ENCODE data around the gene TMEM255A. TPM values are rescaled to one million over a fixed set of nuclear protein-coding genes. Genes with fewer than 3 reads are reported as not detected.

TMEM255A gene
- total and polyA plus RNA-seq, 2 donors (not counting 1 experiment from before 2014, with no cell fraction given) = 0.06 to 0.25 TPM

GRCh38 chrX:120332394-120332793 is 21.1 kb upstream of the TMEM255A start:
- Mint-ChIP-seq H3K4me1 (no peaks in the 10 kb centered on the region), H3K9me3 (ENCODE audit: insufficient read depth) (no peaks in the 10 kb centered on the region), H3K4me3 (no peak overlapping the region), H3K27ac (no peak overlapping the region), H3K27me3 (peaks cover 8% of the 10 kb centered on the region)
- POLR2A ChIA-PET = no interaction called here
- H3K4me3 ChIP-seq (ENCODE audit: control extremely low read depth in 1 of 5, extremely low read depth in 1 of 5, insufficient read depth in 1 of 5, low read depth in 2 of 5, low read length in 4 of 5) = no peak overlapping the region
- no peaks in the 10 kb centered on the region for H3K79me2 ChIP-seq (ENCODE audit: control insufficient read depth, insufficient read depth, low read length)
- no peaks in the 10 kb centered on the region for H3K4me1 ChIP-seq (ENCODE audit: control insufficient read depth in 2 of 2, insufficient read depth in 2 of 2, low read length in 2 of 2)
- H3K27ac ChIP-seq (ENCODE audit: low read length in 2 of 2) = no peak overlapping the region
- no peak for TF ChIP-seq CTCF (IDR thresholded peaks at IDR 0.05)
- no peak for TF ChIP-seq EZH2 (IDR thresholded peaks at IDR 0.05; ENCODE audit: borderline replicate concordance, insufficient read depth, low read depth, low read length, poor library complexity, severe bottlenecking)
- no peaks in the 10 kb centered on the region for H3K36me3 ChIP-seq (replicated peaks in 1 of 2; ENCODE audit: control extremely low read depth in 1 of 2, control insufficient read depth in 1 of 2, extremely low read depth in 1 of 2, insufficient read depth in 2 of 2, low read length in 1 of 2)
- H3K27me3 ChIP-seq (replicated peaks in 1 of 4; ENCODE audit: control extremely low read depth in 1 of 4, control insufficient read depth in 3 of 4, insufficient read depth in 4 of 4, low read length in 3 of 4) = no peaks in the 10 kb centered on the region
- CTCF ChIA-PET = no interaction called here
- ATAC-seq (ENCODE audit: low read depth) (no peak), DNase-seq (no peak)
- H3K9me3 ChIP-seq (ENCODE audit: control extremely low read depth in 1 of 3, control insufficient read depth in 2 of 3, insufficient read depth in 1 of 3, low read length in 2 of 3) = peaks cover 0 to 7% (median 5%) of the 10 kb centered on the region in 3 donors
- no peak overlapping the region for H3K9ac ChIP-seq (ENCODE audit: low read length)
- no peak overlapping the region for H2AFZ ChIP-seq (ENCODE audit: insufficient read depth, low read depth, low read length, poor library complexity, severe bottlenecking)
- no peak overlapping the region for H3K4me2 ChIP-seq (replicated peaks; ENCODE audit: low read depth, low read length, poor library complexity, severe bottlenecking)
- intact Hi-C loops (cut with micrococcal nuclease) = no loop called here
- WGBS (ENCODE audit: insufficient coverage) = no CpG with 5 or more reads among the region's 1 CpG
- no peaks in the 10 kb centered on the region for H4K20me1 ChIP-seq (ENCODE audit: control insufficient read depth, insufficient read depth, low read length, poor library complexity, severe bottlenecking)

- H3K4me1 Mint-ChIP-seq = no peaks in the 10 kb centered on the region
- 80% methylated on average over 1 of the region's 2 CpGs for WGBS (ENCODE audit: insufficient coverage)
- ChIA-PET CTCF (interaction anchor here (0.6 kb wide), 1 partner anchor 56 kb away, joined by 3 read pairs; no protein-coding TSS in a partner anchor), POLR2A (no interaction called here)
- no peaks in the 10 kb centered on the region for H3K36me3 ChIP-seq (replicated peaks in 1 of 2; ENCODE audit: control extremely low read depth in 1 of 2, control insufficient read depth in 1 of 2, extremely low read depth in 1 of 2, insufficient read depth in 2 of 2, low read length in 1 of 2)
- TF ChIP-seq EZH2 (IDR thresholded peaks at IDR 0.05; ENCODE audit: borderline replicate concordance, insufficient read depth, low read depth, low read length, poor library complexity, severe bottlenecking) = no peak
- TF ChIP-seq CTCF (IDR thresholded peaks at IDR 0.05) = no peak
- H3K27ac Mint-ChIP-seq = no peak overlapping the region
- H3K4me3 Mint-ChIP-seq = no peak overlapping the region
- no peaks in the 10 kb centered on the region for H3K4me1 ChIP-seq (ENCODE audit: control insufficient read depth in 2 of 2, insufficient read depth in 2 of 2, low read length in 2 of 2)
- H3K27me3 ChIP-seq (replicated peaks in 1 of 4; ENCODE audit: control extremely low read depth in 1 of 4, control insufficient read depth in 3 of 4, insufficient read depth in 4 of 4, low read length in 3 of 4) = no peaks in the 10 kb centered on the region
- H3K27ac ChIP-seq (ENCODE audit: low read length in 2 of 2) = no peak overlapping the region
- peaks cover 8% of the 10 kb centered on the region for H3K27me3 Mint-ChIP-seq
- no peaks in the 10 kb centered on the region for H3K9me3 Mint-ChIP-seq (ENCODE audit: insufficient read depth)
- no peak overlapping the region for H2AFZ ChIP-seq (ENCODE audit: insufficient read depth, low read depth, low read length, poor library complexity, severe bottlenecking)
- no peak overlapping the region for H3K4me2 ChIP-seq (replicated peaks; ENCODE audit: low read depth, low read length, poor library complexity, severe bottlenecking)
- peaks cover 0 to 3% (median 0%) of the 10 kb centered on the region in 3 donors for H3K9me3 ChIP-seq (ENCODE audit: control extremely low read depth in 1 of 3, control insufficient read depth in 2 of 3, insufficient read depth in 1 of 3, low read length in 2 of 3)
- no peak overlapping the region for H3K9ac ChIP-seq (ENCODE audit: low read length)
- no peaks in the 10 kb centered on the region for H3K79me2 ChIP-seq (ENCODE audit: control insufficient read depth, insufficient read depth, low read length)
- no peak overlapping the region for H3K4me3 ChIP-seq (ENCODE audit: control extremely low read depth in 1 of 5, extremely low read depth in 1 of 5, insufficient read depth in 1 of 5, low read depth in 2 of 5, low read length in 4 of 5)
- intact Hi-C loops (cut with micrococcal nuclease) = no loop called here
- ATAC-seq (ENCODE audit: low read depth) = no peak
- DNase-seq = no peak
- no peaks in the 10 kb centered on the region for H4K20me1 ChIP-seq (ENCODE audit: control insufficient read depth, insufficient read depth, low read length, poor library complexity, severe bottlenecking)
These were observed 19.9 kb upstream of the TMEM255A start for GRCh38 chrX:120331116-120331515.
